ENCODE measurements around the gene CHTOP. TPM values are rescaled to one million over a fixed set of nuclear protein-coding genes. Genes with fewer than 3 reads are reported as not detected.

CHTOP gene
- total RNA-seq, 1 donor from 2014 or later, result 129 TPM

- DNase-seq (ENCODE audit: low spot score, unreplicated experiment), result no peak
These were observed 13.5 kb downstream of the CHTOP start for GRCh38 chr1:153647346-153647714.

GRCh38 chr1:153648000-153648643, 14.3 kb downstream of the CHTOP start:
- Mint-ChIP-seq H3K27me3 (no peaks in the 10 kb centered on the region), H3K9me3 (ENCODE audit: low read depth) (no peaks in the 10 kb centered on the region), H3K4me1 (ENCODE audit: low read depth) (peaks cover 32% of the 10 kb centered on the region), H3K27ac (no peak overlapping the region), H3K36me3 (ENCODE audit: insufficient read depth) (peaks cover 22% of the 10 kb centered on the region), H3K4me3 (ENCODE audit: low read depth) (no peak overlapping the region)
- TF ChIP-seq CTCF (IDR thresholded peaks at IDR 0.05; ENCODE audit: unreplicated experiment), result no peak
- DNase-seq (ENCODE audit: low spot score, unreplicated experiment), result no peak

More at GRCh38 chr1:153647346-153647714, 13.5 kb downstream of the CHTOP start:
- peaks cover 25% of the 10 kb centered on the region for H3K36me3 Mint-ChIP-seq (ENCODE audit: insufficient read depth)
- H3K9me3 Mint-ChIP-seq (ENCODE audit: low read depth), result no peaks in the 10 kb centered on the region
- H3K27me3 Mint-ChIP-seq, result no peaks in the 10 kb centered on the region
- peaks cover 37% of the 10 kb centered on the region for H3K4me1 Mint-ChIP-seq (ENCODE audit: low read depth)
- H3K4me3 Mint-ChIP-seq (ENCODE audit: low read depth), result no peak overlapping the region
- peak overlapping the region; percentile 35 for H3K27ac Mint-ChIP-seq
- no peak for TF ChIP-seq CTCF (IDR thresholded peaks at IDR 0.05; ENCODE audit: unreplicated experiment)

- TF ChIP-seq CTCF (IDR thresholded peaks at IDR 0.05; ENCODE audit: unreplicated experiment), result no peak
- DNase-seq (ENCODE audit: low spot score, unreplicated experiment), result no peak
- H3K4me3 Mint-ChIP-seq (ENCODE audit: low read depth), result no peak overlapping the region
- peaks cover 14% of the 10 kb centered on the region for H3K36me3 Mint-ChIP-seq (ENCODE audit: insufficient read depth)
- H3K27me3 Mint-ChIP-seq, result no peaks in the 10 kb centered on the region
- no peaks in the 10 kb centered on the region for H3K9me3 Mint-ChIP-seq (ENCODE audit: low read depth)
- peak overlapping the region; percentile 92 for H3K27ac Mint-ChIP-seq
- H3K4me1 Mint-ChIP-seq (ENCODE audit: low read depth), result peaks cover 25% of the 10 kb centered on the region
These were observed 15.4 kb downstream of the CHTOP start for GRCh38 chr1:153649137-153649862.

- Mint-ChIP-seq H3K27ac (peak overlapping the region; percentile 60), H3K4me3 (ENCODE audit: low read depth) (no peak overlapping the region), H3K4me1 (ENCODE audit: low read depth) (peaks cover 24% of the 10 kb centered on the region), H3K9me3 (ENCODE audit: low read depth) (no peaks in the 10 kb centered on the region), H3K36me3 (ENCODE audit: insufficient read depth) (peaks cover 13% of the 10 kb centered on the region), H3K27me3 (no peaks in the 10 kb centered on the region)
- no peak for DNase-seq (ENCODE audit: low spot score, unreplicated experiment)
- TF ChIP-seq CTCF (IDR thresholded peaks at IDR 0.05; ENCODE audit: unreplicated experiment), result no peak
These were observed 16.0 kb downstream of the CHTOP start for GRCh38 chr1:153649863-153650235.

GRCh38 chr1:153651771-153652170, 17.9 kb downstream of the CHTOP start:
- no peaks in the 10 kb centered on the region for H3K9me3 Mint-ChIP-seq (ENCODE audit: low read depth)
- peaks cover 2% of the 10 kb centered on the region for H3K36me3 Mint-ChIP-seq (ENCODE audit: insufficient read depth)
- no peaks in the 10 kb centered on the region for H3K27me3 Mint-ChIP-seq
- H3K27ac Mint-ChIP-seq, result no peak overlapping the region
- no peak overlapping the region for H3K4me3 Mint-ChIP-seq (ENCODE audit: low read depth)
- H3K4me1 Mint-ChIP-seq (ENCODE audit: low read depth), result peaks cover 25% of the 10 kb centered on the region
- no peak for TF ChIP-seq CTCF (IDR thresholded peaks at IDR 0.05; ENCODE audit: unreplicated experiment)
- no peak for DNase-seq (ENCODE audit: low spot score, unreplicated experiment)

Data from progenitor cell of endocrine pancreas (in vitro differentiated cells).